Adrenal gland (tissue), 5 donors: ENCODE results near the gene ACVR2B.

Experiments
- POLR2A ChIP-seq, 2 donors: fragments of 450-650 bp; IDR thresholded peaks; one replicate each; pipeline ENCODE4 v1.6.1; 2017; ENCODE audit warnings: antibody characterized with exemption in 2 of 2, mild to moderate bottlenecking in 2 of 2, moderate library complexity in 1 of 2
- TF ChIP-seq, protein P1 (sequence below), 6 experiments: fragments of 450-650 bp in 4 of 6; fragments of 200-600 bp in 2 of 6; sonication (generic) in 1 of 6; IDR thresholded peaks; 1 replicate in 5 of 6; 2 replicates in 1 of 6; pipeline versions ENCODE4 v1.5.1 to v1.8.0; 2016 to 2021; ENCODE audit warnings: antibody characterized with exemption in 6 of 6, mild to moderate bottlenecking in 2 of 6, moderate library complexity in 1 of 6
- donor health status: DM: no; HTN: no; CAD: no.

- TF ChIP-seq, protein P1, sequence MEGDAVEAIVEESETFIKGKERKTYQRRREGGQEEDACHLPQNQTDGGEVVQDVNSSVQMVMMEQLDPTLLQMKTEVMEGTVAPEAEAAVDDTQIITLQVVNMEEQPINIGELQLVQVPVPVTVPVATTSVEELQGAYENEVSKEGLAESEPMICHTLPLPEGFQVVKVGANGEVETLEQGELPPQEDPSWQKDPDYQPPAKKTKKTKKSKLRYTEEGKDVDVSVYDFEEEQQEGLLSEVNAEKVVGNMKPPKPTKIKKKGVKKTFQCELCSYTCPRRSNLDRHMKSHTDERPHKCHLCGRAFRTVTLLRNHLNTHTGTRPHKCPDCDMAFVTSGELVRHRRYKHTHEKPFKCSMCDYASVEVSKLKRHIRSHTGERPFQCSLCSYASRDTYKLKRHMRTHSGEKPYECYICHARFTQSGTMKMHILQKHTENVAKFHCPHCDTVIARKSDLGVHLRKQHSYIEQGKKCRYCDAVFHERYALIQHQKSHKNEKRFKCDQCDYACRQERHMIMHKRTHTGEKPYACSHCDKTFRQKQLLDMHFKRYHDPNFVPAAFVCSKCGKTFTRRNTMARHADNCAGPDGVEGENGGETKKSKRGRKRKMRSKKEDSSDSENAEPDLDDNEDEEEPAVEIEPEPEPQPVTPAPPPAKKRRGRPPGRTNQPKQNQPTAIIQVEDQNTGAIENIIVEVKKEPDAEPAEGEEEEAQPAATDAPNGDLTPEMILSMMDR (IDR thresholded peaks at IDR 0.05) = no peak
- no peak for TF ChIP-seq POLR2A (IDR thresholded peaks at IDR 0.05)
Observed at GRCh38 chr3:38532529-38532928, 78.8 kb downstream of the ACVR2B start.
